ENCODE measurements around the gene TBCEL. TPM values are rescaled to one million over a fixed set of nuclear protein-coding genes. Genes with fewer than 3 reads are reported as not detected.

The TBCEL gene
- total RNA-seq, 6 experiments from 2014 or later = 15.0 to 23.4 (median 18.2) TPM

DNA sequence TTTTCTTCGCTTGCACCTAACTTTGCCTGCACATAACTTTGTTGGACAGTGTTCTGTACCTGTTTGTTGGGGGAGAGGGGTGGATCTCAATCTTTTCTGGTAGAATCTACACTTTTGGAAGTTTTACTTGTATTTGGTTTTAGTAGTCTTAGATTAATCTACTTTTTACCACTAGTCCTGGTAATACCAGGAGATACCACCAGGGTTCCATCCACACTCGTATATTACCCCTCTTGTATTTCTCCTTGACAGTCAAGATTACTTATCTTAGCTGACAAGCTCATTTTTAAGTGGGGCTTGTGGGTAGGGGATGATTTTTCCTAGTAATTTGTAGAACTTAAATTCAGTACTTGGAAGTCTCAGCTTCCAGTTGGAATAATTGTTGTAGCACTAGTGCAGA, 39.8 kb downstream of the TBCEL start:
- H3K27ac Mint-ChIP-seq = no peak overlapping the region
- TF ChIP-seq, protein P1, sequence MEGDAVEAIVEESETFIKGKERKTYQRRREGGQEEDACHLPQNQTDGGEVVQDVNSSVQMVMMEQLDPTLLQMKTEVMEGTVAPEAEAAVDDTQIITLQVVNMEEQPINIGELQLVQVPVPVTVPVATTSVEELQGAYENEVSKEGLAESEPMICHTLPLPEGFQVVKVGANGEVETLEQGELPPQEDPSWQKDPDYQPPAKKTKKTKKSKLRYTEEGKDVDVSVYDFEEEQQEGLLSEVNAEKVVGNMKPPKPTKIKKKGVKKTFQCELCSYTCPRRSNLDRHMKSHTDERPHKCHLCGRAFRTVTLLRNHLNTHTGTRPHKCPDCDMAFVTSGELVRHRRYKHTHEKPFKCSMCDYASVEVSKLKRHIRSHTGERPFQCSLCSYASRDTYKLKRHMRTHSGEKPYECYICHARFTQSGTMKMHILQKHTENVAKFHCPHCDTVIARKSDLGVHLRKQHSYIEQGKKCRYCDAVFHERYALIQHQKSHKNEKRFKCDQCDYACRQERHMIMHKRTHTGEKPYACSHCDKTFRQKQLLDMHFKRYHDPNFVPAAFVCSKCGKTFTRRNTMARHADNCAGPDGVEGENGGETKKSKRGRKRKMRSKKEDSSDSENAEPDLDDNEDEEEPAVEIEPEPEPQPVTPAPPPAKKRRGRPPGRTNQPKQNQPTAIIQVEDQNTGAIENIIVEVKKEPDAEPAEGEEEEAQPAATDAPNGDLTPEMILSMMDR (IDR thresholded peaks at IDR 0.05) = peak; percentile 74
- H3K9me3 Mint-ChIP-seq = no peaks in the 10 kb centered on the region
- peak; percentile 3 for DNase-seq
- peaks cover 17% of the 10 kb centered on the region for H3K36me3 Mint-ChIP-seq (ENCODE audit: low read depth)
- H3K27me3 Mint-ChIP-seq (ENCODE audit: insufficient read depth) = no peaks in the 10 kb centered on the region
- H3K4me1 Mint-ChIP-seq (ENCODE audit: low read depth) = no peaks in the 10 kb centered on the region
- H3K4me3 Mint-ChIP-seq = no peak overlapping the region

DNA sequence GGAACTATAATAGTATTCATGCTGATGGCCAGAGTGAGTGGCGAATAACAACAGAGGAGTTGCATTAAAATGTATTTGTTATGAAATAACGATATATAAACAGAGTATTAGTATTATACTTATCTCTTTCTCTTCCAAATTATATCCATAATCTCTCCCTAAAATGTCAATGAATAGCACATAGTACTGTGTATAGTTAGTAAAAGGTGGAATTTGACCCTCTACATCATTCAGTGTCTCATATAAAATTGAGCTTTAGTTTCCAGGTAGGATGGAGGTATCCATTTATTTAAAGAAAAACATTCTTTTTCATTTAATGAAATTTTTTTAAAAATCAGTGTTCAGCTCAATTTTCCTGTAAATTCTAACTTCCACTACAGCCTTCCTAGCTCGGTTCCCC, 42.7 kb downstream of the TBCEL start:
- Mint-ChIP-seq H3K9me3 (no peaks in the 10 kb centered on the region), H3K27ac (no peak overlapping the region), H3K4me1 (ENCODE audit: low read depth) (peaks cover 11% of the 10 kb centered on the region), H3K4me3 (no peak overlapping the region), H3K27me3 (ENCODE audit: insufficient read depth) (no peaks in the 10 kb centered on the region), H3K36me3 (ENCODE audit: low read depth) (peaks cover 30% of the 10 kb centered on the region)
- DNase-seq = no peak
- TF ChIP-seq, protein P1 (IDR thresholded peaks at IDR 0.05) = no peak

DNA sequence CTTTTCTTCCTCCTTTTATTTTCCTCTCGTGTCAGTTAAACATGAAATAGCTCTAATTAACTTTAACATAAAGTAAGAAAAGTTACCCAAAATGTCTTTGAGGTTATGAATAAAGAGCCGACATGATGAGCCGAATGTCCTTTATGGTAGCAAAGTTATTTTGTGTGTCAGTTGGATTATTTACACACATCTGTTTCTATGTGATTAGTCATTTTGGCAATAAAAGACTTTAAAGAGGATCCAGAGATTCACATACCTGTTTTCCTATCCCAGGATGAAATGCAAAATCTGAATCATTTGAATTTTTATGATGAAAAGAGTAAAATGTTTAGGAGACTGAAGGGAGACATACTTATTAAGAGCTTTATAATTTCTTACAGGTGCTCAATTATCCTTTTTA, 43.1 kb downstream of the TBCEL start:
- Mint-ChIP-seq H3K36me3 (ENCODE audit: low read depth) (peaks cover 30% of the 10 kb centered on the region), H3K9me3 (no peaks in the 10 kb centered on the region), H3K27ac (no peak overlapping the region), H3K4me1 (ENCODE audit: low read depth) (peaks cover 13% of the 10 kb centered on the region), H3K27me3 (ENCODE audit: insufficient read depth) (no peaks in the 10 kb centered on the region), H3K4me3 (no peak overlapping the region)
- TF ChIP-seq, protein P1 (IDR thresholded peaks at IDR 0.05) = no peak
- DNase-seq = no peak

DNA sequence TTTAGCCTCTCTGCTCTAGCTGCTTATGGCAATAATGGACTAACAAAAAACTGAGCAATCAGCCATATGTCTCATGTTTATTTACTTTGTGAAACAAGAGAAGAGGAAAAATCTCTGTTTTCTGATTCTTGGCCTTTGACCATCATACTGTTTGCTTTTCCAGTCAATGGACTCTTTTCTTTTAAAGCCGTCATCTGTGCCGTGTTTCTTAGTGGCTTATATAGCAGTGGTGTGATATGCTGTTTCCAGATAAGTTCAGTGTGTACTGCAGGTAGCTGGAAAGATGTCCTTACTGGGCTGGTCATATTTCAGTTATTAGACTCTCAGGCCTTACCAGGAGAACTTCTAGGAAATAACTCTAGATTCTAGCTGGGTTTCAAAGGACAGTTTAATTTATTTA, 43.6 kb downstream of the TBCEL start:
- no peak for DNase-seq
- H3K36me3 Mint-ChIP-seq (ENCODE audit: low read depth) = peaks cover 30% of the 10 kb centered on the region

DNA sequence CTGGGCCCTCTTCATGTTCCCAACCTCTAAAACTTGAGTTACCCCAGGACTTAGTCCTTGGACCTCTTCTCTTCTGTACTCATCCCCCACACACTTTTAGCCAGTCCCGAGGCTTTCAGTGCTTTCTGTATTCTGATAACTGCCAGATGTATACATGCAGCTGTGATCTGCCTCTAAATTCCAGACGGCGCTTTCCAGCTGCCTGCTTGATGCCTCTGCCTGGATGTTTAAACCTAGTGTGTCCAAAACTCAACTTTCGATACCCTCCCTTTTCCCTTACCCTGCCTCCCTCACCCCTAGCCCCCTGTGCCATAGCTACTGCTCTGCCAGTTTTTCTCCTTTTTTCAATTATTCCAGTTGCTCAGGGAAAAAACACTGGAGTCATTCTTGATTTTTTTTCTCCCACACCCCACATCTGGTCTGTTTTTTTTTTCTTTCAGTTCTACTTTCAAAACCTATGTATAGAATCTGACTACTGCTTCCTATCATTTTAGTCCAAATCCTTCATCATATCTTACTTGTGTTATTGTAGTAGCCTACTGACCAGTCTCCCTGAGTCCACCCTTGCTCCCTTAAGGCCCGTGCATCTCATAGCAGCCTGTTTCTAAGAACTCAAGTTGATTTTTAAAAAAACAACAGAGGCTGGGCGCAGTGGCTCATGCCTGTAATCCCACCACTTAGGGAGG, 44.2 kb downstream of the TBCEL start:
- Mint-ChIP-seq H3K4me3 (no peak overlapping the region), H3K27me3 (ENCODE audit: insufficient read depth) (no peaks in the 10 kb centered on the region), H3K36me3 (ENCODE audit: low read depth) (peaks cover 30% of the 10 kb centered on the region), H3K27ac (no peak overlapping the region), H3K9me3 (no peaks in the 10 kb centered on the region), H3K4me1 (ENCODE audit: low read depth) (peaks cover 13% of the 10 kb centered on the region)
- TF ChIP-seq, protein P1 (IDR thresholded peaks at IDR 0.05) = no peak
- DNase-seq = no peak

More for the DNA sequence above, 43.6 kb downstream of the TBCEL start:
- TF ChIP-seq, protein P1 (IDR thresholded peaks at IDR 0.05) = no peak
- Mint-ChIP-seq H3K4me1 (ENCODE audit: low read depth) (peaks cover 13% of the 10 kb centered on the region), H3K27me3 (ENCODE audit: insufficient read depth) (no peaks in the 10 kb centered on the region), H3K9me3 (no peaks in the 10 kb centered on the region), H3K4me3 (no peak overlapping the region), H3K27ac (no peak overlapping the region)
